K562 (cell line): ENCODE results near the gene SLC3A2. TPM values are rescaled to one million over a fixed set of nuclear protein-coding genes. Genes with fewer than 3 reads are reported as not detected.

Source experiments
- ATAC-seq: fragments of 200-7000 bp; cut with Tn5 transposase; 3 replicates; pipeline ENCODE4 v1.9.1; 2020; ENCODE audit warnings: moderate library complexity
- BruUV-seq: library from RNA; stranded (reverse); fragments of 400-500 nt; replicated peaks from 2 replicates; lab custom pipeline; 2021; lab: Mats Ljungman, UMichigan
- CTCF ChIA-PET: fragments of 300-600 bp; formaldehyde crosslinking; extraction: SDS; loops from one replicate; lab custom pipeline; 2021; ENCODE audit warnings: low intra/inter-chr PET ratio; lab: Yijun Ruan, JAX
- POLR2A ChIA-PET: fragments of 300-600, 350-650 bp; sonication (Branson Sonifier 250); formaldehyde crosslinking; extraction: SDS; loops from one replicate; lab custom pipeline; 2021; ENCODE audit warnings: antibody characterized with exemption, inconsistent platforms; lab: Yijun Ruan, JAX
- DNase-seq, 4 experiments: peaks; one replicate each; pipeline versions ENCODE4 v3.0.0 to v3.0.0-alpha.2; 2011 to 2018; ENCODE audit warnings: low spot score in 3 of 4, mixed read lengths in 3 of 4; ENCODE audit errors: extremely low read depth in 1 of 4
- FAIRE-seq: peaks from 2 replicates; lab custom pipeline; 2011; peaks lifted over from hg19 to GRCh38; lab: Jason Lieb, UNC
- H2AFZ ChIP-seq: 2 replicates; pipeline ENCODE4 v1.6.0; 2011; ENCODE audit warnings: low read depth, low read length, control low read depth, inconsistent platforms
- H3K27ac ChIP-seq: fragments of 200-600 bp; 3 replicates; pipeline ENCODE4 v1.8.0; 2011; ENCODE audit warnings: low read depth, mild to moderate bottlenecking, control low read depth, inconsistent platforms, low read length, moderate library complexity, mixed read lengths; ENCODE audit errors: extremely low read depth
- H3K27me3 ChIP-seq, 2 experiments: fragments of 300-600 bp in 1 of 2; 2 replicates in 1 of 2; 3 replicates in 1 of 2; pipeline versions ENCODE4 v1.6.0 to v1.8.0; 2011; ENCODE audit warnings: inconsistent platforms in 2 of 2, low read length in 2 of 2, mild to moderate bottlenecking in 1 of 2, mixed read lengths in 1 of 2, moderate library complexity in 1 of 2; ENCODE audit not compliant: control insufficient read depth in 2 of 2, insufficient read depth in 2 of 2
- H3K36me3 ChIP-seq: fragments of 300-600 bp; 3 replicates; pipeline ENCODE4 v1.8.0; 2011; ENCODE audit warnings: mild to moderate bottlenecking, low read length, inconsistent platforms; ENCODE audit not compliant: control insufficient read depth, insufficient read depth
- H3K4me1 ChIP-seq, 2 experiments: fragments of 200-600 bp in 1 of 2; replicated peaks in 1 of 2; 2 replicates in 1 of 2; 3 replicates in 1 of 2; pipeline versions ENCODE4 v1.5.1 to v1.8.0; 2011; ENCODE audit warnings: inconsistent platforms in 2 of 2, low read length in 2 of 2, mild to moderate bottlenecking in 1 of 2, mixed read lengths in 1 of 2, moderate library complexity in 1 of 2; ENCODE audit not compliant: control insufficient read depth in 2 of 2, insufficient read depth in 2 of 2
- H3K4me2 ChIP-seq: 2 replicates; pipeline ENCODE4 v1.6.1; 2011; ENCODE audit warnings: low read length, control low read depth, inconsistent platforms, mixed read lengths; ENCODE audit not compliant: insufficient read depth
- H3K4me3 ChIP-seq: fragments of 200-600 bp; sonication (generic), shearing (Covaris generic); 2 replicates; pipeline ENCODE4 v1.5.1; 2016; ENCODE audit warnings: control low read depth, inconsistent platforms
- H3K79me2 ChIP-seq: fragments of 200-600 bp; 3 replicates; pipeline ENCODE4 v1.8.0; 2011; ENCODE audit warnings: low read length, inconsistent platforms; ENCODE audit not compliant: control insufficient read depth, insufficient read depth
- H3K9ac ChIP-seq, 2 experiments: 2 replicates each; pipeline versions ENCODE4 v1.6.0 to v1.6.1; 2011; ENCODE audit warnings: low read depth in 2 of 2, low read length in 2 of 2, control low read depth in 1 of 2, inconsistent platforms in 1 of 2, mild to moderate bottlenecking in 1 of 2, mixed read lengths in 1 of 2; ENCODE audit not compliant: insufficient read depth in 1 of 2
- H3K9me1 ChIP-seq: one replicate; pipeline ENCODE4 v1.6.0; 2011; ENCODE audit warnings: inconsistent platforms, mild to moderate bottlenecking, low read length, moderate library complexity; ENCODE audit not compliant: control insufficient read depth, insufficient read depth
- H3K9me3 ChIP-seq: replicated peaks from 2 replicates; pipeline ENCODE4 v1.5.1; 2011; ENCODE audit warnings: low read depth, low read length, inconsistent platforms; ENCODE audit not compliant: control insufficient read depth, insufficient read depth
- H4K20me1 ChIP-seq: replicated peaks from 2 replicates; pipeline ENCODE4 v1.6.1; 2011; ENCODE audit warnings: low read length, inconsistent platforms, mixed read lengths; ENCODE audit not compliant: control insufficient read depth, insufficient read depth
- CEBPB ChIP-seq: fragments of 450-650 bp; IDR thresholded peaks from 2 replicates; pipeline ENCODE4 v1.6.1; 2016; ENCODE audit warnings: missing genetic modification characterization, missing compliant biosample characterization
- CHD1 ChIP-seq: fragments of 200-600 bp; sonication (generic); IDR thresholded peaks from one replicate; pipeline ENCODE4 v1.6.1; 2012; ENCODE audit warnings: mild to moderate bottlenecking, moderate library complexity, low read length, inconsistent platforms
- GABPB1 ChIP-seq: sonication (generic); formaldehyde crosslinking; IDR thresholded peaks from 2 replicates; pipeline ENCODE4 v1.8.0; 2022; ENCODE audit warnings: mild to moderate bottlenecking, missing genetic modification reagents
- KDM5B ChIP-seq: fragments of 200-600 bp; sonication (generic); IDR thresholded peaks from 2 replicates; pipeline ENCODE4 v1.6.1; 2012; ENCODE audit warnings: low read depth, mild to moderate bottlenecking, moderate library complexity, low read length, control low read depth, inconsistent platforms; ENCODE audit not compliant: insufficient replicate concordance
- NCOA2 ChIP-seq, 2 experiments: fragments of 450-650 bp; IDR thresholded peaks; 2 replicates each; pipeline ENCODE4 v1.6.1; 2018; ENCODE audit warnings: mild to moderate bottlenecking in 2 of 2, moderate library complexity in 1 of 2; ENCODE audit not compliant: partially characterized antibody in 2 of 2
- POLR2B ChIP-seq: fragments of 450-650 bp; IDR thresholded peaks from 2 replicates; pipeline ENCODE4 v1.6.1; 2018; ENCODE audit warnings: low read depth; ENCODE audit not compliant: partially characterized antibody
- SIN3A ChIP-seq, 2 experiments: fragments of 150-350 bp in 1 of 2; IDR thresholded peaks; 2 replicates each; pipeline ENCODE4 v1.6.1; 2011 to 2016; ENCODE audit warnings: borderline replicate concordance in 2 of 2, low read depth in 2 of 2, low read length in 2 of 2, mild to moderate bottlenecking in 2 of 2, moderate library complexity in 2 of 2; ENCODE audit not compliant: control insufficient read depth in 1 of 2
- SMARCE1 ChIP-seq: fragments of 450-650 bp; IDR thresholded peaks from 2 replicates; pipeline ENCODE4 v1.7.1; 2016; ENCODE audit warnings: mild to moderate bottlenecking
- SRF ChIP-seq, 2 experiments: fragments of 250-450, 450-650 bp in 1 of 2; sonication (Bioruptor Pico) in 1 of 2; sonication (generic) in 1 of 2; formaldehyde crosslinking; IDR thresholded peaks; 2 replicates each; pipeline versions ENCODE4 v1.5.0 to v1.5.1; 2020 to 2022; ENCODE audit warnings: mild to moderate bottlenecking in 1 of 2, missing genetic modification reagents in 1 of 2
- TAF15 ChIP-seq: fragments of 200-400 bp; formaldehyde crosslinking; IDR thresholded peaks from 2 replicates; pipeline ENCODE4 v1.6.1; 2017; ENCODE audit warnings: mild to moderate bottlenecking, low read depth, low read length, moderate library complexity
- TBL1XR1 ChIP-seq, 2 experiments: IDR thresholded peaks; 2 replicates each; pipeline ENCODE4 v1.6.1; 2012; ENCODE audit warnings: improper control_type of control experiment in 2 of 2, low read length in 2 of 2, mild to moderate bottlenecking in 1 of 2
- TCF7L2 ChIP-seq: fragments of 150-350 bp; IDR thresholded peaks from 2 replicates; pipeline ENCODE4 v1.6.1; 2016; ENCODE audit warnings: low read depth, mild to moderate bottlenecking, low read length, moderate library complexity
- USF2 ChIP-seq: sonication (generic); formaldehyde crosslinking; IDR thresholded peaks from 2 replicates; pipeline ENCODE4 v1.5.0; 2020; ENCODE audit warnings: missing genetic modification reagents
- ZFP30 ChIP-seq: fragments of 250-450 bp; sonication (Bioruptor Pico); IDR thresholded peaks from 2 replicates; pipeline ENCODE4 v1.8.0; 2022; ENCODE audit warnings: moderate library complexity, mild to moderate bottlenecking, inconsistent platforms, borderline replicate concordance
- ZFX ChIP-seq: sonication (generic); formaldehyde crosslinking; IDR thresholded peaks from 2 replicates; pipeline ENCODE4 v1.8.0; 2022; ENCODE audit warnings: mild to moderate bottlenecking, missing genetic modification reagents, moderate library complexity
- ZNF165 ChIP-seq: fragments of 250-450 bp; sonication (Bioruptor Pico); IDR thresholded peaks from 2 replicates; pipeline ENCODE4 v1.4.0; 2020; ENCODE audit warnings: borderline replicate concordance
- WGBS: fragments of 100-300 bp; shearing (Covaris generic); methylation state at CpG from one replicate; pipeline ENCODE4 v1.1.6; 2016; ENCODE audit warnings: low coverage, mixed read lengths; ENCODE audit not compliant: insufficient coverage; ENCODE audit errors: missing lambda C conversion rate; 5-methylcytosine and 5-hydroxymethylcytosine counted together
- in situ Hi-C: fragments of 300-500 bp; cut with MboI; formaldehyde crosslinking; loops from 4 replicates; pipeline ENCODE4 v1.15.0; 2018; ENCODE audit warnings: inconsistent platforms, mixed read lengths
- intact Hi-C: fragments of 100-400 bp; cut with micrococcal nuclease; formaldehyde crosslinking; loops from 2 replicates; pipeline ENCODE4 v1.14.2; 2022
- polyA plus RNA-seq, 8 experiments: library from polyadenylated mRNA; depleted of rRNA in 4 of 8; stranded (reverse) in 5 of 8; unstranded in 3 of 8; fragments of >200 nt; fragmentation: Nextera tagmentation in 2 of 8; fragmentation: Illumina TruSeq in 1 of 8; extraction: Ambion mirVana in 2 of 8; extraction: Trizol in 1 of 8; gene quantifications; 2 replicates each; pipeline versions ENCODE4 v1.2.1 to v1.2.3, GENCODE V29; 2011 to 2014; ENCODE audit warnings: inconsistent platforms in 1 of 8, missing spikeins in 1 of 8
- total RNA-seq, 7 experiments: library from RNA; depleted of rRNA in 6 of 7; stranded (reverse); fragments of >200 nt in 6 of 7; fragmentation: Illumina TruSeq in 2 of 7; extraction: Trizol in 2 of 7; gene quantifications; 2 replicates each; pipeline versions ENCODE4 v1.2.1 to v1.2.3, GENCODE V29; 2011 to 2021; ENCODE audit warnings: low replicate concordance in 1 of 7
- TF ChIP-seq, protein P1 (sequence below), 2 experiments: fragments of 450-650 bp; conservative IDR thresholded peaks; 2 replicates each; pipeline ENCODE4 v1.6.1; 2017; ENCODE audit warnings: mild to moderate bottlenecking in 2 of 2, moderate library complexity in 2 of 2

The SLC3A2 gene
- total and polyA plus RNA-seq, 9 of the 15 experiments (the other 6 are each of a cell fraction or from before 2014, with no cell fraction given) = 20.0 to 296 (median 214) TPM

GRCh38 chr11:62882788-62883501, 2.2 kb downstream of the SLC3A2 start:
- peaks cover 52 to 59% of the 10 kb centered on the region in 2 experiments for H3K4me1 ChIP-seq
- peaks cover 54% of the 10 kb centered on the region for H4K20me1 ChIP-seq
- peak overlapping the region; percentile 56 for H3K4me3 ChIP-seq
- no peak overlapping the region for H2AFZ ChIP-seq
- POLR2A ChIA-PET = interaction anchor here (0.5 to 13.1 kb wide), 13 partner anchors 7 to 322 kb away, joined by 3 to 180 read pairs (median 7); partner anchors contain the start of genes POLR2G, TMEM179B, TUT1 and WDR74
- no TSS peak for BruUV-seq
- peaks cover 2% of the 10 kb centered on the region for H3K9me1 ChIP-seq
- in situ Hi-C loops = no loop called here
- intact Hi-C loops = loop anchor here (5.0 to 10.0 kb wide), 2 partner anchors 201 to 288 kb away; partner anchors contain the start of gene TUT1
- peaks cover 92% of the 10 kb centered on the region for H3K79me2 ChIP-seq
- peak overlapping the region; percentile 100 for H3K4me2 ChIP-seq
- H3K9ac ChIP-seq = peak overlapping the region; percentile 100
- FAIRE-seq = no peak
- H3K27me3 ChIP-seq = no peaks in the 10 kb centered on the region
- no peak for ATAC-seq
- peaks cover 85% of the 10 kb centered on the region for H3K36me3 ChIP-seq
- 1% methylated on average over 5 of the region's 5 CpGs for WGBS
- CTCF ChIA-PET = no interaction called here
- no peaks in the 10 kb centered on the region for H3K9me3 ChIP-seq
- peak in 1 of 4 experiments; percentile 9 for DNase-seq
- peak overlapping the region; percentile 95 for H3K27ac ChIP-seq
- TF ChIP-seq, protein P1, sequence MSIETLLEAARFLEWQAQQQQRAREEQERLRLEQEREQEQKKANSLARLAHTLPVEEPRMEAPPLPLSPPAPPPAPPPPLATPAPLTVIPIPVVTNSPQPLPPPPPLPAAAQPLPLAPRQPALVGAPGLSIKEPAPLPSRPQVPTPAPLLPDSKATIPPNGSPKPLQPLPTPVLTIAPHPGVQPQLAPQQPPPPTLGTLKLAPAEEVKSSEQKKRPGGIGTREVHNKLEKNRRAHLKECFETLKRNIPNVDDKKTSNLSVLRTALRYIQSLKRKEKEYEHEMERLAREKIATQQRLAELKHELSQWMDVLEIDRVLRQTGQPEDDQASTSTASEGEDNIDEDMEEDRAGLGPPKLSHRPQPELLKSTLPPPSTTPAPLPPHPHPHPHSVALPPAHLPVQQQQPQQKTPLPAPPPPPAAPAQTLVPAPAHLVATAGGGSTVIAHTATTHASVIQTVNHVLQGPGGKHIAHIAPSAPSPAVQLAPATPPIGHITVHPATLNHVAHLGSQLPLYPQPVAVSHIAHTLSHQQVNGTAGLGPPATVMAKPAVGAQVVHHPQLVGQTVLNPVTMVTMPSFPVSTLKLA (conservative IDR thresholded peaks at IDR 0.05) = 0 out of 4 replicates have a peak, but pooled peaks of 1 of the 2 experiments have one; percentile 14
- TF ChIP-seq TCF7L2 = no peak
- no peak for TF ChIP-seq NCOA2 (IDR thresholded peaks at IDR 0.05; ENCODE audit: partially characterized antibody in 2 of 2)
- TF ChIP-seq TAF15 = no peak
- TF ChIP-seq ZNF165 (CRISPR knock-in tag) = no peak
- peak; percentile 42; the same call in 1 of the 2 replicates for TF ChIP-seq GABPB1 (CRISPR knock-in tag)
- TF ChIP-seq POLR2B = no peak
- 0 out of 4 replicates have a peak, but pooled peaks of 1 of the 2 experiments have one; percentile 24 for TF ChIP-seq SRF (CRISPR knock-in tag; IDR thresholded peaks at IDR 0.05)
- TF ChIP-seq SIN3A (IDR thresholded peaks at IDR 0.05; ENCODE audit: borderline replicate concordance in 2 of 2, control insufficient read depth in 1 of 2, low read depth in 2 of 2, low read length in 2 of 2) = 0 out of 4 replicates have a peak, but pooled peaks of 1 of the 2 experiments have one; percentile 8
- TF ChIP-seq USF2 = 0 out of 2 replicates have a peak, but pooled peaks have one; percentile 7
- no peak for TF ChIP-seq TBL1XR1 (IDR thresholded peaks at IDR 0.05; ENCODE audit: low read length in 2 of 2)
- no peak for TF ChIP-seq CEBPB (tag)
- TF ChIP-seq ZFX = peak; percentile 30; the same call in 1 of the 2 replicates
- no peak for TF ChIP-seq ZFP30
- TF ChIP-seq KDM5B = peak; percentile 66
- TF ChIP-seq SMARCE1 = 0 out of 2 replicates have a peak, but pooled peaks have one; percentile 7
- TF ChIP-seq CHD1 = peak; percentile 94
